ENCODE data around the gene ARHGAP33. TPM values are rescaled to one million over a fixed set of nuclear protein-coding genes. Genes with fewer than 3 reads are reported as not detected.

Gene ARHGAP33
- total and polyA plus RNA-seq, 4 experiments from 2014 or later: 0.29 to 19.4 (median 15.8) TPM; not detected in 1

DNA sequence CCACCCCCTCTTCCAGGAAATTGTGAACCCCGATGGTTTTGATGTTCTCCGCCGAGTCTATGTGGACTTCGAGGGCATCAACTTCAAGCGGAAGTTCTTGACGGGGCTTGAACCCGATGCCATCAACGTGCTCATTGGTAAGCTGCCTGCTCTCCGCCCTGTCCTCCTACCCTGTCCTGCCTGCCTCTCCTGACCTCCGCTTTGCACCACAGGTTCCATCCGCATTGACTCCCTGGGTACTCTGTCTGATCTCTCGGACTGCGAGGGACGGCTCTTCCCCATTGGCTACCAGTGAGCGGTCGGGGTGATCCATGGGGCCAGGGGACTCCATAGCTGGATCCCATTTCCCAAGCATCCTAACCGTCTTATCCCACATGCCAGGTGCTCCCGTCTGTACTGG, 45.0 kb upstream of the ARHGAP33 start:
- H3K27me3 Mint-ChIP-seq: no peaks in the 10 kb centered on the region
- H3K4me1 Mint-ChIP-seq: peaks cover 3 to 12% (median 7%) of the 10 kb centered on the region in 4 donors
- Histone ChIP-seq H3K27me3 (ENCODE audit: insufficient read depth, low read length) (no peaks in the 10 kb centered on the region), H3K36me3 (ENCODE audit: insufficient read depth, low read length) (peaks cover 85% of the 10 kb centered on the region), H3K4me3 (ENCODE audit: low read length in 2 of 2) (no peak overlapping the region), H3K27ac (ENCODE audit: low read depth, low read length) (no peak overlapping the region), H3K4me1 (ENCODE audit: insufficient read depth, low read length) (no peaks in the 10 kb centered on the region), H3K9me3 (ENCODE audit: control insufficient read depth in 1 of 2, low read length in 2 of 2) (no peaks in the 10 kb centered on the region)
- ChIA-PET POLR2A (ENCODE audit: partially characterized antibody) (interaction anchor here (4.1 kb wide), 1 partner anchor 10 kb away, joined by 19 read pairs; no protein-coding TSS in a partner anchor), CTCF (ENCODE audit: partially characterized antibody) (no interaction called here)
- no peak for DNase-seq
- intact Hi-C loops (cut with micrococcal nuclease): no loop called here
- H3K4me3 Mint-ChIP-seq: no peak overlapping the region
- no peaks in the 10 kb centered on the region for H3K9me3 Mint-ChIP-seq
- H3K27ac Mint-ChIP-seq: peak overlapping the region in 2 of 7 donors; percentile 48 to 77
- peaks cover 54 to 75% of the 10 kb centered on the region in 2 donors for H3K36me3 Mint-ChIP-seq

DNA sequence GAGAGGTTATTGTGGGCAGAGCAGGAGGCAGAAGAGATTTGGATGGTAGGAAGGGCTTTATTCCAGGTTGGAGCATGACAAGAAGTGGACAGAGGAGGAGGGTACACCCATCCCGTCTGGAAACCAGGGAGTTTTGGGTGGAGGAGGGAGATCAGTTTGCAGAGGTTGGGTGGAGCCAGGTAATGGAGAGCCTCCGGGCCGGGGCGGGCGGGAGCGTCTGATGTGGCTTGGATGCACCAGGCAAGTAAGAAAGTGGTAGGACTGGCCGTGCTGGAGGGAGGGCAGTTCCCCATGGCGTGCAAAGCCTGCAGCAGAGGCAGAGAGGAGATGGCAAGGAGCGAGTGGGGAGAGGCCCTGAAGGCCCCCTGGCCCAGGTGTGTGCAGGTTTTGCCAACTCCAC, 44.0 kb upstream of the ARHGAP33 start:
- H3K4me1 Mint-ChIP-seq: peaks cover 4 to 17% (median 9%) of the 10 kb centered on the region in 4 donors
- H3K36me3 ChIP-seq (ENCODE audit: insufficient read depth, low read length): peaks cover 75% of the 10 kb centered on the region
- H3K4me1 ChIP-seq (ENCODE audit: insufficient read depth, low read length): peaks cover 3% of the 10 kb centered on the region
- H3K9me3 Mint-ChIP-seq: no peaks in the 10 kb centered on the region
- no peak overlapping the region for H3K27ac ChIP-seq (ENCODE audit: low read depth, low read length)
- CTCF ChIA-PET (ENCODE audit: partially characterized antibody): no interaction called here
- no peaks in the 10 kb centered on the region for H3K27me3 Mint-ChIP-seq
- intact Hi-C loops (cut with micrococcal nuclease): no loop called here
- DNase-seq: no peak
- H3K27ac Mint-ChIP-seq: peak overlapping the region in 3 of 7 donors; percentile 29 to 81 (median 43)
- peaks cover 48 to 73% of the 10 kb centered on the region in 2 donors for H3K36me3 Mint-ChIP-seq
- no peak overlapping the region for H3K4me3 ChIP-seq (ENCODE audit: low read length in 2 of 2)
- POLR2A ChIA-PET (ENCODE audit: partially characterized antibody): interaction anchor here (1.2 to 4.1 kb wide), 3 partner anchors 9 to 23 kb away, joined by 3 to 19 read pairs (median 4); partner anchors contain the start of gene KMT2B
- H3K27me3 ChIP-seq (ENCODE audit: insufficient read depth, low read length): no peaks in the 10 kb centered on the region
- no peak overlapping the region for H3K4me3 Mint-ChIP-seq
- no peaks in the 10 kb centered on the region for H3K9me3 ChIP-seq (ENCODE audit: control insufficient read depth in 1 of 2, low read length in 2 of 2)

DNA sequence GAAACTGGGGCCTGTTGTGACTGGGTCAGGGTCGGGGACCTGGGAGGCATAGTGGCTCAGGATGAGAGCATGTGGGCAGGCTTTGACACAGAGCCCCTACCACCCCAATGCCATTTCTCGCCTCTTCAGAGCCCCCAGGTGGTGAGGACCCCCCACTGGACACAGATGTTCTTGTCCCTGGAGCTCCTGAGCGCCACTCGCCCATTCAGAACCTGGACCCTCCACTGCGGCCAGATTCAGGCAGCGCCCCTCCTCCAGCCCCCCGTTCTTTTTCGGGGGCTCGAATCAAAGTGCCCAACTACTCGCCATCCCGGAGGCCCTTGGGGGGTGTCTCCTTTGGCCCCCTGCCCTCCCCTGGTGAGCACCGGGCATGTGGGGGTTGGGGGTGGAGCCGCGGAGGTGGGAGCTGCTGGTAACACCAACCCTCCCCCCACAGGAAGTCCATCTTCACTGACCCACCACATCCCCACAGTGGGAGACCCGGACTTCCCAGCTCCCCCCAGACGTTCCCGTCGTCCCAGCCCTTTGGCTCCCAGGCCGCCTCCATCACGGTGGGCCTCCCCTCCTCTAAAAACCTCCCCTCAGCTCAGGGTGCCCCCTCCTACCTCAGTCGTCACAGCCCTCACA, 43.5 kb upstream of the ARHGAP33 start:
- no peaks in the 10 kb centered on the region for H3K27me3 ChIP-seq (ENCODE audit: insufficient read depth, low read length)
- peaks cover 7% of the 10 kb centered on the region for H3K4me1 ChIP-seq (ENCODE audit: insufficient read depth, low read length)
- peaks cover 6 to 17% (median 13%) of the 10 kb centered on the region in 4 donors for H3K4me1 Mint-ChIP-seq
- CTCF ChIA-PET (ENCODE audit: partially characterized antibody): no interaction called here
- POLR2A ChIA-PET (ENCODE audit: partially characterized antibody): interaction anchor here (1.2 kb wide), 2 partner anchors 14 to 22 kb away, joined by 3 to 4 read pairs; partner anchors contain the start of gene KMT2B
- intact Hi-C loops (cut with micrococcal nuclease): no loop called here
- DNase-seq: no peak
- H3K36me3 ChIP-seq (ENCODE audit: insufficient read depth, low read length): peaks cover 70% of the 10 kb centered on the region
- H3K4me3 Mint-ChIP-seq: no peak overlapping the region
- no peaks in the 10 kb centered on the region for H3K9me3 Mint-ChIP-seq
- H3K4me3 ChIP-seq (ENCODE audit: low read length in 2 of 2): no peak overlapping the region
- H3K27ac Mint-ChIP-seq: no peak overlapping the region
- no peak overlapping the region for H3K27ac ChIP-seq (ENCODE audit: low read depth, low read length)
- H3K9me3 ChIP-seq (ENCODE audit: control insufficient read depth in 1 of 2, low read length in 2 of 2): no peaks in the 10 kb centered on the region
- H3K36me3 Mint-ChIP-seq: peaks cover 45 to 73% of the 10 kb centered on the region in 2 donors
- no peaks in the 10 kb centered on the region for H3K27me3 Mint-ChIP-seq

DNA sequence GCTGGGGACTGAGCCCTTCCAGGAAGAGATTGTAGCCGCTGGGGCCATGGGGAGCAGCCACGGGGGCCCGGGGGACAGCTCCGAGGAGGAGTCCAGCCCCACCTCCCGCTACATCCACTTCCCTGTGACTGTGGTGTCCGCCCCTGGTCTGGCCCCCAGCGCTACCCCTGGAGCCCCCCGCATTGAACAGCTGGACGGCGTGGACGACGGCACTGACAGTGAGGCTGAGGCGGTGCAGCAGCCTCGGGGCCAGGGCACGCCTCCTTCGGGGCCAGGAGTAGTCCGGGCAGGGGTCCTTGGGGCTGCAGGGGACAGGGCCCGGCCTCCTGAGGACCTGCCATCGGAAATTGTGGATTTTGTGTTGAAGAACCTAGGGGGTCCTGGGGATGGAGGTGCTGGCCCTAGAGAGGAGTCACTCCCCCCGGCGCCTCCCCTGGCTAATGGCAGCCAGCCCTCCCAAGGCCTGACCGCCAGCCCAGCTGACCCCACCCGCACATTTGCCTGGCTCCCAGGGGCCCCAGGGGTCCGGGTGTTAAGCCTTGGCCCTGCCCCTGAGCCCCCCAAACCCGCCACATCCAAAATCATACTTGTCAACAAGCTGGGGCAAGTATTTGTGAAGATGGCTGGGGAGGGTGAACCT, 42.7 kb upstream of the ARHGAP33 start:
- DNase-seq: peak in 1 of 5 donors; percentile 28
- Mint-ChIP-seq H3K9me3 (no peaks in the 10 kb centered on the region), H3K4me3 (no peak overlapping the region), H3K4me1 (peaks cover 6 to 24% (median 19%) of the 10 kb centered on the region in 4 donors), H3K27ac (no peak overlapping the region), H3K36me3 (peaks cover 42 to 74% of the 10 kb centered on the region in 2 donors), H3K27me3 (no peaks in the 10 kb centered on the region)
- Histone ChIP-seq H3K27ac (ENCODE audit: low read depth, low read length) (no peak overlapping the region), H3K4me1 (ENCODE audit: insufficient read depth, low read length) (peaks cover 15% of the 10 kb centered on the region), H3K27me3 (ENCODE audit: insufficient read depth, low read length) (no peaks in the 10 kb centered on the region), H3K36me3 (ENCODE audit: insufficient read depth, low read length) (peaks cover 64% of the 10 kb centered on the region), H3K9me3 (ENCODE audit: control insufficient read depth in 1 of 2, low read length in 2 of 2) (no peaks in the 10 kb centered on the region), H3K4me3 (ENCODE audit: low read length in 2 of 2) (no peak overlapping the region)
- ChIA-PET POLR2A (ENCODE audit: partially characterized antibody) (interaction anchor here (1.2 kb wide), 1 partner anchor 14 kb away, joined by 4 read pairs; the partner anchor contains the start of gene KMT2B), CTCF (ENCODE audit: partially characterized antibody) (no interaction called here)
- intact Hi-C loops (cut with micrococcal nuclease): no loop called here

DNA sequence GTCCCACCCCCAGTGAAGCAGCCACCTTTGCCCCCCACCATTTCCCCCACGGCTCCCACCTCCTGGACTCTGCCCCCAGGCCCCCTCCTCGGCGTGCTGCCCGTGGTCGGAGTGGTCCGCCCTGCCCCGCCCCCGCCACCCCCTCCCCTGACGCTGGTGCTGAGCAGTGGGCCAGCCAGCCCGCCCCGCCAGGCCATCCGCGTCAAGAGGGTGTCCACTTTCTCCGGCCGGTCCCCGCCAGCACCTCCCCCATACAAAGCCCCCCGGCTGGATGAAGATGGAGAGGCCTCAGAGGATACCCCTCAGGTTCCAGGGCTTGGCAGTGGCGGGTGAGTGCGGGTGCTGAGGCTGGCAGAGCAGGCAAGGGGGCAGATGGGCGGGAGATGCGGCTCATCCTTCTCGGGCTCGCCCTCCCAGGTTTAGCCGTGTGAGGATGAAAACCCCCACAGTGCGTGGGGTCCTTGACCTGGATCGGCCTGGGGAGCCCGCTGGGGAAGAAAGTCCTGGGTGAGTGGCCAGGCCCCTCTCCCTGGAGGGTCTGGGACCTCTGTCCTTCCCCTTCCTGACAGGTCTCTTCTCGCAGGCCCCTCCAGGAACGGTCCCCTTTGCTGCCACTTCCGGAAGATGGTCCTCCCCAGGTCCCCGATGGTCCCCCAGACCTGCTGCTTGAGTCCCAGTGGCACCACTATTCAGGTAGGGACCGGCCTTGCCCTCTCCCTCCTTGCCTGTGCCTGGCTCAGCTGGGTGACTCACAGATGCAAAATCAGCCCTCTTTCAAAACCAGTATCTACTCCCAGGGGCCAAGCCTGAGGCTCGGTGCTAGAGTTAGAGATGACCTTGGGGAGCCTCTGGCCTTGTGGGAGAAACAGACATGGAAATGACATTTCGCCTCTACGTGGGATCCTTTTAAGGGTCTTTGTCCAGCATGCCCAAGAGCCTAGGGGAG, 41.9 kb upstream of the ARHGAP33 start:
- POLR2A ChIA-PET (ENCODE audit: partially characterized antibody): interaction anchor here (0.6 to 4.2 kb wide), 4 partner anchors 11 to 71 kb away, joined by 3 to 13 read pairs (median 3); partner anchors contain the start of genes LIN37, PSENEN and U2AF1L4
- no peaks in the 10 kb centered on the region for H3K27me3 Mint-ChIP-seq
- peaks cover 37 to 69% of the 10 kb centered on the region in 2 donors for H3K36me3 Mint-ChIP-seq
- H3K4me3 ChIP-seq (ENCODE audit: low read length in 2 of 2): no peak overlapping the region
- no peaks in the 10 kb centered on the region for H3K9me3 ChIP-seq (ENCODE audit: control insufficient read depth in 1 of 2, low read length in 2 of 2)
- peak overlapping the region in 5 of 7 donors; percentile 42 to 75 (median 52) for H3K27ac Mint-ChIP-seq
- H3K4me1 ChIP-seq (ENCODE audit: insufficient read depth, low read length): peaks cover 15% of the 10 kb centered on the region
- CTCF ChIA-PET (ENCODE audit: partially characterized antibody): no interaction called here
- H3K4me1 Mint-ChIP-seq: peaks cover 6 to 26% (median 19%) of the 10 kb centered on the region in 4 donors
- peak in 1 of 5 donors; percentile 25 for DNase-seq
- no peak overlapping the region for H3K27ac ChIP-seq (ENCODE audit: low read depth, low read length)
- peaks cover 64% of the 10 kb centered on the region for H3K36me3 ChIP-seq (ENCODE audit: insufficient read depth, low read length)
- no peaks in the 10 kb centered on the region for H3K27me3 ChIP-seq (ENCODE audit: insufficient read depth, low read length)
- intact Hi-C loops (cut with micrococcal nuclease): no loop called here
- no peak overlapping the region for H3K4me3 Mint-ChIP-seq
- H3K9me3 Mint-ChIP-seq: no peaks in the 10 kb centered on the region

DNA sequence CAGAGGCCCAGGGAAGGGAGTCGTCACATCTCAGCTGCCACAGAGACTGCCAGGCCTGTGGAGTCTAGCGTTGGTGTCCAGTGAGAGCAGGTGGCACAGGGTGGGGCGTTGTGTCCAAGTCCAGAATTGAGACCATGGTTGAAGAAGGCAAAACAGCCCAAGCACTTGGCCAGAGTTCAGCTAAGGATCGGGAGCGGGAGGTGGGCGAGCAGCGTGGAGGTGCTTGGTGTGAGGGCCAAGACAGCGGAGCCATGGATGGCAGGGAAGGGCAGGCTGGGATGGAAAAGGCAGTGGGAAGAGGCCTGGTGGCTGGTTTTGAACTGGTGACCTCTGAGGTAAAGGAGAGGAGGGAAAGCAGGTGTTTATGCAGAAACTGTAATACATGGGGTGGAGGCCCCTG, 41.1 kb upstream of the ARHGAP33 start:
- no peaks in the 10 kb centered on the region for H3K27me3 Mint-ChIP-seq
- peaks cover 63% of the 10 kb centered on the region for H3K36me3 ChIP-seq (ENCODE audit: insufficient read depth, low read length)
- ChIA-PET CTCF (ENCODE audit: partially characterized antibody) (no interaction called here), POLR2A (ENCODE audit: partially characterized antibody) (interaction anchor here (1.0 to 4.2 kb wide), 3 partner anchors 10 to 15 kb away, joined by 3 to 13 read pairs (median 3); partner anchors contain the start of genes LIN37, PSENEN and U2AF1L4)
- H3K9me3 Mint-ChIP-seq: no peaks in the 10 kb centered on the region
- peak overlapping the region; percentile 11 to 78 (median 52) for H3K27ac Mint-ChIP-seq
- no peak overlapping the region for H3K27ac ChIP-seq (ENCODE audit: low read depth, low read length)
- DNase-seq: no peak
- H3K4me3 ChIP-seq (ENCODE audit: low read length in 2 of 2): no peak overlapping the region
- H3K4me1 Mint-ChIP-seq: peaks cover 6 to 30% (median 21%) of the 10 kb centered on the region in 4 donors
- peaks cover 38 to 65% of the 10 kb centered on the region in 2 donors for H3K36me3 Mint-ChIP-seq
- H3K9me3 ChIP-seq (ENCODE audit: control insufficient read depth in 1 of 2, low read length in 2 of 2): no peaks in the 10 kb centered on the region
- peaks cover 15% of the 10 kb centered on the region for H3K4me1 ChIP-seq (ENCODE audit: insufficient read depth, low read length)
- H3K4me3 Mint-ChIP-seq: peak overlapping the region in 1 of 8 donors; percentile 0
- no peaks in the 10 kb centered on the region for H3K27me3 ChIP-seq (ENCODE audit: insufficient read depth, low read length)
- intact Hi-C loops (cut with micrococcal nuclease): no loop called here
